AG09319 (cell line): ENCODE measurements around the gene SLAMF7.
"Not testable (repeated sequence)": the region's sequence is repeated elsewhere in the genome, so short reads cannot be mapped to it uniquely, and the experiment has no call there.

Experiments used
- DNase-seq: peaks from one replicate; pipeline ENCODE4 v3.0.0-alpha.2; 2010; ENCODE audit warnings: low read depth; ENCODE audit errors: extremely low read depth
- TF ChIP-seq, protein P1 (sequence below): IDR thresholded peaks from 2 replicates; pipeline ENCODE4 v1.5.1; 2011; ENCODE audit warnings: low read depth, mild to moderate bottlenecking, inconsistent platforms, low read length, moderate library complexity

The SLAMF7 gene, protein sequence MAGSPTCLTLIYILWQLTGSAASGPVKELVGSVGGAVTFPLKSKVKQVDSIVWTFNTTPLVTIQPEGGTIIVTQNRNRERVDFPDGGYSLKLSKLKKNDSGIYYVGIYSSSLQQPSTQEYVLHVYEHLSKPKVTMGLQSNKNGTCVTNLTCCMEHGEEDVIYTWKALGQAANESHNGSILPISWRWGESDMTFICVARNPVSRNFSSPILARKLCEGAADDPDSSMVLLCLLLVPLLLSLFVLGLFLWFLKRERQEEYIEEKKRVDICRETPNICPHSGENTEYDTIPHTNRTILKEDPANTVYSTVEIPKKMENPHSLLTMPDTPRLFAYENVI

DNA sequence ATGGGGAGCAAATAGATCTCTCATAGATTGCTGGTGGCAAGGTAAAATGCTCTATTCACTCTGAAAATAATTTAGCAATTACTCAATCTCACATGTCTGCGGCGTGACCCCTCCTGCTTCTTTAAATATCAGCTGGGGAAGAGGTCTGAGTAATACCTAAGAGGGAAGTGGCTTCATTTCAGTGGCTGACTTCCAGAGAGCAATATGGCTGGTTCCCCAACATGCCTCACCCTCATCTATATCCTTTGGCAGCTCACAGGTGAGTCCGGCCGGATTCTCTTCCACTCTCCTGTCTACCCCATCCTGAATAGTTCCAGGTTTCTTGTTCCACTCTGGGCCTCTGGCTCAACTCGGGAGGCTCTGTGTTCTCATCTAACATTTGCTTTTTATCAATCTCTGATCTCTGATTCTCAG, at the start of gene SLAMF7:
Gene SLAMF7, plus strand, starts transcription at position 150 of the 414 bp plus-strand sequence. Its CDS starts 55 bp downstream, at position 205.
- TF ChIP-seq, protein P1, sequence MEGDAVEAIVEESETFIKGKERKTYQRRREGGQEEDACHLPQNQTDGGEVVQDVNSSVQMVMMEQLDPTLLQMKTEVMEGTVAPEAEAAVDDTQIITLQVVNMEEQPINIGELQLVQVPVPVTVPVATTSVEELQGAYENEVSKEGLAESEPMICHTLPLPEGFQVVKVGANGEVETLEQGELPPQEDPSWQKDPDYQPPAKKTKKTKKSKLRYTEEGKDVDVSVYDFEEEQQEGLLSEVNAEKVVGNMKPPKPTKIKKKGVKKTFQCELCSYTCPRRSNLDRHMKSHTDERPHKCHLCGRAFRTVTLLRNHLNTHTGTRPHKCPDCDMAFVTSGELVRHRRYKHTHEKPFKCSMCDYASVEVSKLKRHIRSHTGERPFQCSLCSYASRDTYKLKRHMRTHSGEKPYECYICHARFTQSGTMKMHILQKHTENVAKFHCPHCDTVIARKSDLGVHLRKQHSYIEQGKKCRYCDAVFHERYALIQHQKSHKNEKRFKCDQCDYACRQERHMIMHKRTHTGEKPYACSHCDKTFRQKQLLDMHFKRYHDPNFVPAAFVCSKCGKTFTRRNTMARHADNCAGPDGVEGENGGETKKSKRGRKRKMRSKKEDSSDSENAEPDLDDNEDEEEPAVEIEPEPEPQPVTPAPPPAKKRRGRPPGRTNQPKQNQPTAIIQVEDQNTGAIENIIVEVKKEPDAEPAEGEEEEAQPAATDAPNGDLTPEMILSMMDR: no peak
- DNase-seq: no peak

DNA sequence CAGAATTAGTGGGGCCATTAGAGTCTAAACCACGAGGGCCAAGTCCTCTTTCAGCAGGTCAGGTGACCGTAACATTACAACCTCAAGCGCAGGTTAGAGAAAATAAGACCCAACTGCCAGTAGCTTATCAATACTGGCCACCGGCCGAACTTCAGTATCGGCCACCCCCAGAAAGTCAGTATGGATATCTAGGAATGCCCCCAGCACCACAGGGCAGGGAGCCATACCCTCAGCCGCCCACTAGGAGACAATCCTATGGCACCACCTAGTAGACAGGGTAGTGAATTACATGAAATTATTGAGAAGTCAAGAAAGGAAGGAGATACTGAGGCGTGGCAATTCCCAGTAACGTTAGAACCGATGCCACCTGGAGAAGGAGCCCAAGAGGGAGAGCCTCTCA, 46.7 kb upstream of the SLAMF7 start:
- DNase-seq: not testable (repeated sequence)

DNA sequence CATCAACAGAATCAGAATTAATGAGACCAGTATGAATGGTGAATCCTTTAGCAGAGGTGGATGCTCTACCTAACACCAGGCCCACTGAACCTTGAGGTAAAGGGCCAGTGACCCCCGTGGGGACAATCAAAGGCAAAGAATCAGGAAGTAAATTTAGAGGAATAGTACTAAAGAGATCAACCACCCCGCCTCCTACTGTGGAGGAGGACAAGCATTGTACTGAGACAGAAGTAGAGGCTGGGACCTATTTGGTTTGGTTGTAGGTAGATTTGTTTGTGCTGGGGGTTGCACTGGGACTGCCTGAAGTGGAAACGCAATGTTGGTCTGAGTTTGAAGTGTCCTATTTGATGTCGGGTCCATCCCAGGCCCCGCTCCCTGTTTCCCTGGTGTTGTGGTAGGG, 36.9 kb upstream of the SLAMF7 start:
- no peak for DNase-seq
- TF ChIP-seq, protein P1: no peak

DNA sequence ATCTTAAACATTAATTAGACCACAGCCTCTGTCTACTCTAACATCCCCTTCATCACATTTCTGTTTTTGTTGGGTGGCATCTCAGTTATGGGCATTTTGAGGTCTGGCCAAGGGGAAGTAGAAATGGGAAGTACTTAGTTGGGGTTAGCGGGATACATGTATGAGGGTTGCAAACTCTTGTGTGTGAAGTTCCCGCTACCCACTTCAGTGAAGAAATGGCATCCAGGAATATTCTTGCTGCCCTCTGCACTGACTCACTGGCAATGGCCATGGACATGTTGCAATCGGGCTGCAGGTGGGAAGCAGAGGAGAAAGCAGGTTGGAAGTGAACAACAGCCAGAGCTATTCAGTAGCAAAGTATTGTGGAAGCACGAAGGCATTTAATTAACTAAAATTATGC, 34.8 kb upstream of the SLAMF7 start:
- DNase-seq: no peak
- TF ChIP-seq, protein P1: no peak

DNA sequence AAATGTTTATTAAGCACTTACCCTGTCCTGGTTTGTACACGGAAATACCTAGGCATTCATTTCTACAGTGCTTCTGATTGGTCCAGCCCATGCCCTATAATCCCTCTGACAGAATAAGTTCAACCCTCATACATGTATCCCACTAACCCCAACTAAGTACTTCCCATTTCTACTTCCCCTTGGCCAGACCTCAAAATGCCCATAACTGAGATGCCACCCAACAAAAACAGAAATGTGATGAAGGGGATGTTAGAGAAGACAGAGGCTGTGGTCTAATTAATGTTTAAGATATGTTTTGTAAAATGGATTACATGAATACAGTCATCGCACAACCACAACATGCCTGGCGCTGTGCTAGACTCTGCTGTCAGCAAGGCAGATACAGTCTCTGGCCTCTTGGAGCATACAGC, 33.8 kb upstream of the SLAMF7 start:
- not testable (repeated sequence) for DNase-seq

DNA sequence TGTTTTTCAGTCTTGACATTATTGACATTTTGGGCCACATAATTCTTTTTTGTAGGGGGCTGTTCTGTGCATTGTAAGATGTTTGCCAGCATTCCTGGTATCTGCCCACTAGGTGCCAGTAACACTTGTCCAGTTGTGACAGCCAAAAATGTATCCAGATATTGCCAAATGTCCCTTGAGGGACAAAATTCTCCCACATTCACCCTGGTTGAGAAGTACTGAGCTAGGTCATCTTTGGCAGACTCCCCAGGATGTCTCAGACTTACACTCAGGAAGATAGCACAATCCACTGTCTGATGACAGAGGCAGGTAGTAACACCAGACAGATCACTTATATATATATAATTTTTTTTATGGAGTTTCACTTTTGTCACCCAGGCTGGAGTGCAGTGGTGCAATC, 33.3 kb upstream of the SLAMF7 start:
- TF ChIP-seq, protein P1: no peak
- DNase-seq: no peak

DNA sequence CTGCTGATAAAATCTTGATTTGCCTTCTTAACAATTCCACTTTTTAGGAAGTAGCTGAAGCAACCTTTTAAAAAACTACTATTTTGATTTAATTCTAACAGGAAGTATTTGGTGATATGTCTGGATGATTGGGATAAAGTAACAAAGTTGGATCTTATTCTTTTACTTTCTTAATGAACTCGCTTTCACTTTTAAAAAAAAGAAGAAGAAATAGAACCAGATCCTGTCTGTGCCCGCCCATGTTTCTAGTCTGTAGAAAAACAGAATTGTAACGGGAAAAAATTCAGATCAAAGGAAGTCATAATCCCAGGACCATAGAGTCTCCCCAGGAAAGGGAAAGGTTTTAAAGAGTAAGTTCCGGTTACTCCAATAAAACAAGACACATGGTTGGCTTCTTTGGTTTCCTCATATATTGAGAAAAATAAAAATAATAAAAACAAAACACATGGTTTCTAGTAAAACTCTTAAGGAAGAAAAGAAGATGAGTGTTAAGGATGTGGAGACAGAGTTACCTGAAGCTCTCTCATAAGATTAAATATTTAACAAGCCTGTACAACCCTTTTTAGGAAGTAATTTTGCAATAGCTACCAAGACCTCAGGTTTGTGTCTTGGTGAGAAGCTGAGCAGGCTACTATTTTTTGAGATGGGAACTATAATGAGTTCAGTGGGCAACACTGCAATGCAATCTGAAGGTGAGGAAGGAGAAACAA, 32.4 kb upstream of the SLAMF7 start:
- DNase-seq: no peak
- TF ChIP-seq, protein P1: no peak

DNA sequence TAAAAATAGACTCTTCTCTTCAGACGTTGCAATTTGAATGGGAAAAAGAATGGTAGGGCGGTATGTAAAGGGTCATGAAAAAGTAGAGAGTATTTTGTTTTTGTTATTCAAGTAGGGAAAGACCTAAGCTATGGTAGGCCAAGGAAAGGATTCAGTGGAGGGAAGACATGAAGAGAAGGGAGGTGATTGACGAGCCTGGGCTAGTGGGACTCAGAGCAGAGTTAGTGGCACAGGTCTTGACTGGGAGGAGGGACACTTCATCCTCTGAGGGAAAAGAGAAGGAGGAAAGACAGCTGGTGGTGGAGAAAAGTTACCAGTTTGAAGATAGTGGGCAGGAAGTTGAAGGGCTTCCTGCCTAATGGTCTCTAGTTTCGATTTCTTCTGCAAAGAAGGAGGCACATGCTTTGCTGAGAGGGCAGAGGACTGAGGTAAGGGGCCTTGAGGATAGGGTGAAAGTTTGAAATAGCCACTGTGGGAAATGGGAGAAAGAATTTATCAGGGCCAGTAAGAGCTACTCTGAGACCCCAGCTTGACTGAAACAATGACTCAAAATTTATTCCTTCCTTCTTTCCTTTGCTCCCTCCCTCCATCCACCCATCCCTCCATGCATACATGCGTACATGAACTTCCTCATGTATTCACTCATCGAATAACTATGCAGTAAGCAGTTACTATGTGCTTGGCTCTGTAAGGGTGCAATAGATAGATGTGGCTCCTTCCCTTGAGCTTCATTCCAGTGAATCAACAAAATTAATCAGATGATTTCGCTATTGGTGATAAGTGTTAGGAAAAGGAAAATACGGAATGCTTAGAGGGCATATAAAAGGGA, 31.6 kb upstream of the SLAMF7 start:
- DNase-seq: no peak
- TF ChIP-seq, protein P1: no peak
